Left lung (tissue), 10 donors: ENCODE data around the gene CCDC85A. TPM values are rescaled to one million over a fixed set of nuclear protein-coding genes. Genes with fewer than 3 reads are reported as not detected.

Experiments used
- ATAC-seq: fragments of 200-7000 bp; cut with Tn5 transposase; one replicate; pipeline ENCODE4 v1.9.1; 2020; ENCODE audit warnings: moderate library complexity
- DNase-seq, 4 donors: peaks; one replicate each; pipeline ENCODE4 v3.0.0-alpha.2; 2013 to 2020
- H3K27ac ChIP-seq, 2 donors: fragments of 200-600 bp; sonication (generic) in 1 of 2; one replicate each; pipeline versions ENCODE4 v1.5.0 to v1.8.0; 2020 to 2021
- H3K27me3 ChIP-seq, 2 donors: fragments of 200-600 bp; sonication (generic) in 1 of 2; one replicate each; pipeline versions ENCODE4 v1.5.0 to v1.8.0; 2020 to 2021
- H3K36me3 ChIP-seq, 2 donors: fragments of 200-600 bp; sonication (generic) in 1 of 2; one replicate each; pipeline versions ENCODE4 v1.5.0 to v1.8.0; 2020 to 2021
- H3K4me1 ChIP-seq, 2 donors: fragments of 200-600 bp; one replicate each; pipeline ENCODE4 v1.8.0; 2021
- H3K4me3 ChIP-seq, 2 donors: fragments of 200-600 bp; sonication (generic) in 1 of 2; one replicate each; pipeline versions ENCODE4 v1.5.0 to v1.8.0; 2020 to 2021; ENCODE audit warnings: mild to moderate bottlenecking in 1 of 2
- H3K9me3 ChIP-seq, 2 donors: fragments of 200-600 bp; sonication (generic) in 1 of 2; one replicate each; pipeline versions ENCODE4 v1.5.0 to v1.8.0; 2020 to 2021
- CTCF ChIP-seq, 2 donors: fragments of 200-600 bp; sonication (generic) in 1 of 2; IDR thresholded peaks; one replicate each; pipeline versions ENCODE4 v1.5.0 to v1.8.0; 2021; ENCODE audit warnings: antibody characterized with exemption in 2 of 2
- intact Hi-C, 2 donors: fragments of 100-400 bp; cut with DNase I; formaldehyde crosslinking; loops; one replicate each; pipeline versions ENCODE4 v1.11.2 to v1.14.2; 2022
- polyA plus RNA-seq, 6 donors: library from polyadenylated mRNA; unstranded; fragments of 120-200 nt; gene quantifications; one replicate each; pipeline ENCODE4 v1.2.1, GENCODE V29; 2013; ENCODE audit not compliant: insufficient read length in 6 of 6
- total RNA-seq, 2 donors: library from RNA; stranded (reverse); fragmentation: NEBNext Ultra II Directional; extraction: Animal tissue kit (Norgen Biotek cat#: 25700); gene quantifications; one replicate each; pipeline ENCODE4 v1.2.1, GENCODE V29; 2021
- donor health status: DM: no; HTN: yes; CAD: no.
- donor health status: DM: no; HTN: no; CAD: no.

CCDC85A gene
- total and polyA plus RNA-seq, 8 donors, result 1.2 to 8.7 (median 2.2) TPM

- no peak for TF ChIP-seq CTCF (IDR thresholded peaks at IDR 0.05)
- H3K4me3 ChIP-seq, result no peak overlapping the region
- DNase-seq (peak in 1 of 4 donors; percentile 72), ATAC-seq (no peak)
- no peaks in the 10 kb centered on the region for H3K36me3 ChIP-seq
- H3K9me3 ChIP-seq, result no peaks in the 10 kb centered on the region
- intact Hi-C loops, result no loop called here
- peaks cover 0 to 3% of the 10 kb centered on the region in 2 donors for H3K4me1 ChIP-seq
- H3K27me3 ChIP-seq, result no peaks in the 10 kb centered on the region
- no peak overlapping the region for H3K27ac ChIP-seq
These were observed 9.0 kb downstream of the CCDC85A start for GRCh38 chr2:56192664-56193305.

GRCh38 chr2:56195563-56195962, 11.8 kb downstream of the CCDC85A start:
- no peak for TF ChIP-seq CTCF (IDR thresholded peaks at IDR 0.05)
- Histone ChIP-seq H3K27me3 (no peaks in the 10 kb centered on the region), H3K4me1 (no peaks in the 10 kb centered on the region), H3K36me3 (no peaks in the 10 kb centered on the region), H3K9me3 (no peaks in the 10 kb centered on the region), H3K4me3 (no peak overlapping the region), H3K27ac (no peak overlapping the region)
- intact Hi-C loops, result no loop called here
- ATAC-seq (no peak), DNase-seq (no peak)

GRCh38 chr2:56197816-56198215, 14.0 kb downstream of the CCDC85A start:
- H3K9me3 ChIP-seq, result no peaks in the 10 kb centered on the region
- no peaks in the 10 kb centered on the region for H3K4me1 ChIP-seq
- ATAC-seq, result no peak
- H3K27me3 ChIP-seq, result no peaks in the 10 kb centered on the region
- H3K36me3 ChIP-seq, result no peaks in the 10 kb centered on the region
- DNase-seq, result no peak
- no peak for TF ChIP-seq CTCF (IDR thresholded peaks at IDR 0.05)
- intact Hi-C loops, result no loop called here
- H3K4me3 ChIP-seq, result no peak overlapping the region
- no peak overlapping the region for H3K27ac ChIP-seq

- H3K36me3 ChIP-seq, result no peaks in the 10 kb centered on the region
- intact Hi-C loops, result no loop called here
- H3K4me1 ChIP-seq, result no peaks in the 10 kb centered on the region
- no peak for TF ChIP-seq CTCF (IDR thresholded peaks at IDR 0.05)
- ATAC-seq (no peak), DNase-seq (no peak)
- H3K4me3 ChIP-seq, result no peak overlapping the region
- H3K27ac ChIP-seq, result no peak overlapping the region
- no peaks in the 10 kb centered on the region for H3K27me3 ChIP-seq
- no peaks in the 10 kb centered on the region for H3K9me3 ChIP-seq
These were observed 15.1 kb downstream of the CCDC85A start for GRCh38 chr2:56198936-56199335.

GRCh38 chr2:56199492-56199891, 15.7 kb downstream of the CCDC85A start:
- Histone ChIP-seq H3K9me3 (no peaks in the 10 kb centered on the region), H3K4me3 (no peak overlapping the region), H3K27me3 (no peaks in the 10 kb centered on the region), H3K36me3 (no peaks in the 10 kb centered on the region), H3K4me1 (no peaks in the 10 kb centered on the region), H3K27ac (no peak overlapping the region)
- no peak for ATAC-seq
- no peak for TF ChIP-seq CTCF (IDR thresholded peaks at IDR 0.05)
- intact Hi-C loops, result no loop called here
- DNase-seq, result no peak
